HG02610 (cell line): ENCODE results near the gene GADL1.

Experiments used
- ATAC-seq: cut with Tn5 transposase; IDR thresholded peaks from one replicate; pipeline ENCODE4 v1.9.1; 2021; ENCODE audit warnings: mild to moderate bottlenecking, moderate library complexity; ENCODE audit not compliant: unreplicated experiment

The GADL1 gene

DNA sequence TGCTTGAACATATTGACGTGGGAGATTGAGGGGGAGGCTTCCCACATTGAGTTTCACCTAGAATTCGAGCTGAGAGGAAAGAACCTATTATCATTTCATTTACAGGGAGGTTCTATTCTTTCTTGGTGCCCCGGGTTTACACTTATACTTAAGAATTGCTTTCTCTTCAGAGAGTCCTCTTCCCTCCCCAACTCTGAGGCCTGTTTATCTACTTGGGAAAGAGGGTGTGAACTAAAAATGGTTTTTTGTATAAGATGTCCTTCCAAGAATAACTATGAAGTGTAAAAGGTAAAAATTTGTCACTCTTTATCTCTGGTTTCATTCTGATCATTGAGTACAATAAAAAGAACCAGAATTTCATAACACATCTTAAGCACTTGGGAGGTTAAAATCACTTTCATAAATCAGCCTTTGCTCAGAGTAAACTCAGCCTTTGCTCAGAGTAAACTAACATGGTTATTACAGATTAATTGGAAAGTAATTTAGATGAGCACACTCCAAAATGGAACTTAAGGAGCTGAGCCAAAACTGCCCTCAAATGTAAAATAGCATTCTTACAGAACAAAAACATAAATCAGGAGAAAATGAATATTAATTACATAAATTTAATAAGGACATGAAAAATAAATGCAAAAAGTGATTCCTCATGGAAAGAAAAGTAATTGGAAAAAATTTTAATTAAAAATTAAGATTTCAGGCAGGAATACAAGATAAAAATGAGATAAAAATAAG, 75.2 kb downstream of the GADL1 start:
- no peak for ATAC-seq

- no peak for ATAC-seq
These were observed 80.7 kb downstream of the GADL1 start for GRCh38 chr3:30813734-30814133.

DNA sequence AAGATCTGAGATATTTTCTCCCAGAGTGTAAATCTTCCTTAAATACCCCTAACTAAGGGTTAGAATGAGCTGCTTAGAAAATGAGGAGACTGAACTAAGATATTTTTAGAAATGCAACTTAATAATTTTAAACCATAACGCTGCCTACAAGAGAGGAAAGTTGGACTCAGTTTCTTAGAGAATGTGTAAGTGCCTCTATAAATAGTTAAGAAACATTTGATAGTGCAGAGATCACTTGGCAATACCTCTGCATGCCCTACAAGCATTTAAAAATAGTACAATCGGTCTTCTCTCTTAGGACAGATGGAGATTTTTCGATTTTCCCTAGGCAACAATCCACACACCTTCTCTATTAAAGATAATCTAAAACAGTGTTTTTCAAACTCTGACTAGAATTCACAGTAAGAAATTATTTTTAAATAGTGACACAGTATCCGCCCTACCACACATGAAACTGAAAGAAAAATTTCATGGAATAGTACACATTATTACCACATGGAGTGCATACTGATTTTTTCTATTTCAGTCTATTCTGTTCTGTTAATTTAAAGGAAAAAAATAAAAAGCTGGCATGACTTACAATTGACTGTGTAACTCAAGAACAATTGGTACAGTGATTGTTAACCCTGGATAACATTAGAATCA, 83.2 kb downstream of the GADL1 start:
- ATAC-seq, result no peak

GRCh38 chr3:30810625-30811024, 83.8 kb downstream of the GADL1 start:
- no peak for ATAC-seq

DNA sequence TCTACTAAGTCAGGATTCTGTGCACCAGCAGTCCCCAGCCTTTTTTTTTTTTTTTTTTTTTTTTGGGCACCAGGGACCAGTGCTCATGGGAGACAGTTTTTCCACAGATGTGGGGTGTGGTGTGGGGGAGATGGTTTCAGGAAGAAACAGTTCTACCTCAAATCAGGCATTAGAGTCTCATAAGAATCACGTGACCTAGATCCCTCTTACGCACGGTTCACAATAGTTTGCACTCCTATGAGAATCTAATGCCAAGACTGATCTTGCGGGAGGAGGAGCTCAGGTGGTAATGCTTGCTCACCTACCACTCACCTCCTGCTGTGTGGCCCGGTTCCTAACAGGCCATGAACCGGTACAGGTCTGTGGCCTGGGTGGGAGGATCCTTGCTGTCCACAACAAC, 88.8 kb downstream of the GADL1 start:
- ATAC-seq, result no peak

- no peak for ATAC-seq
These were observed 89.5 kb downstream of the GADL1 start for GRCh38 chr3:30804984-30805383.

- no peak for ATAC-seq
These were observed 99.3 kb downstream of the GADL1 start for GRCh38 chr3:30795176-30795575.

GRCh38 chr3:30793740-30794139, 100.7 kb downstream of the GADL1 start:
- ATAC-seq, result no peak

DNA sequence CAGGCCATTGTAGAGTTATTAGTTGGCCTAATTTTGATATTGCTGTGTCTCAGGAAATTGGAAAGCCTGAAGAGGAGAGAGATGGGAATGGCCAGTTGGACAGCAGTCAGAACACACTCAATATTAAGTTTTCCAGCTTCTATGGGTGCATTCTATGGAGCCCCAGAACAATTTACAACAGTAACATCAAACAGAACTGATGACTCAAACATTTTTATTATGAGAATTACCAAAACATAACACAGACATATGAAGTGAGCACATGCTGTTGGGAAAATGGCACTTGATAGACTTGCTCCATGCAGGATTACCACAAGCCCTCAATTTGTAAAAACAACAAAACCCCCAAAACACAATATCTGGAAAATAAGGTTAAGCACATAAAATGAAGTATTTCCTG, 104.3 kb downstream of the GADL1 start:
- ATAC-seq, result no peak

DNA sequence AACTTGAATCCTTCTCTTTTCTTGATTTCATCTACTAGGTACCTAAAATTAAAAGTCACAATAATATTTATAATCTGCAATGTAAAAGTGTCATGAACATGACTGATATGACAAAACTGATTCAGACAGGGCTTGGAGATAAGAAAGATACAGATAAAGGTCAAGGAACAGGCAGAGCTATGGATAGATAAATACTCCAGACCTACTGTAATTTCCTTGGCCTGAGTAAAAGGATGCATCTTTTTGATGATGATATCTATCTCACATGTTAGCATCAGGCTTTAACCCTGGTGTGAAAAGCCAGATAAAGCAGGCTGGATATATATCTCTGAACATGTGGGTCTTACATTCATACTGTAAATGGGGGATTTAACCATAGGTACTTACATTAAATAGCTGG, 108.1 kb downstream of the GADL1 start:
- no peak for ATAC-seq

DNA sequence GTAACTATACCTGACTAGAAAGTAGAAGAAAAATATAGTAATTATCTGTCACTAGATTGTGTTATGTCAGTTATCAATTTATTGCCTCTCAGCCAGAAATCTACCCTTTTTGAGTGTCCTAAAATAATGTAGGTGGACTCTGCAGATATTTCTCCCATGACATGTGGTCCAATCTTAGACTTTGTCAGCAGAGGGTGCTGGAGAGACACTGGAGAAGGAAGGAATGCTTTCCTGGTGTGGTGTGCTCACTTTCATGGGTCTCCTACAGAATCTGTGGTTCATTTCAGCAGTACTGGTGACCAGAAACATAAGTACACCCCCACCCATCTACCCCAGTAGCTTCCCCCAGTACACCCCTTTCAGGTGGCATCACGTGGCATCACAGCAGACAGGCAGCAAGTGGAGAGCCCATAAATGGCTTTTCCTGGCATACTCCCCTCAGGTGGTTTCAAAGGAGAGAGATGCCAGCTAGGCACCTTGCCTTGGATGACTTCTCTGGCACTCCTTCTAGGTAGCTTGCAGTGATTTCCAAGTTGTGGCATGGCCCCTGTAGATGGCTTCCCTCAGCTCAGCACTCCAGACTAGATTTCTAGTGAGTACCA, 114.7 kb downstream of the GADL1 start:
- no peak for ATAC-seq

DNA sequence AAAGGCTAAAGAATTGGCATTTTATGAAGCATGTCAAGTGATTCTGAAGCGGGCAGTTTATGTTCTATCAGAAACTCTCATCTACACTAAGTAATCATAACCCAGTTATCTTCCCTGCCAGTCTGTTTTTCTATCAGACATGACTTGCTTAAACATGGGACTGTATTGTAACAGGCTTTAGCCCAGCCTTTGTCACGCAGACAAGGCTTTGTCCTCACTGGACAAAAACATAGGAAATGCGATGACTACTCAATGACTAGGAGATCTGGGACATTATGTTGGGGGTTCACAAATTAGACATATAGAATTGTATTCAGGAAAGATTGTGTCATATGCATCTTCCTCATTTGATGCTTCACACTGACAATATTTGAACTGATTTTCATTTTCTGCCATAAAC, 115.5 kb downstream of the GADL1 start:
- no peak for ATAC-seq

DNA sequence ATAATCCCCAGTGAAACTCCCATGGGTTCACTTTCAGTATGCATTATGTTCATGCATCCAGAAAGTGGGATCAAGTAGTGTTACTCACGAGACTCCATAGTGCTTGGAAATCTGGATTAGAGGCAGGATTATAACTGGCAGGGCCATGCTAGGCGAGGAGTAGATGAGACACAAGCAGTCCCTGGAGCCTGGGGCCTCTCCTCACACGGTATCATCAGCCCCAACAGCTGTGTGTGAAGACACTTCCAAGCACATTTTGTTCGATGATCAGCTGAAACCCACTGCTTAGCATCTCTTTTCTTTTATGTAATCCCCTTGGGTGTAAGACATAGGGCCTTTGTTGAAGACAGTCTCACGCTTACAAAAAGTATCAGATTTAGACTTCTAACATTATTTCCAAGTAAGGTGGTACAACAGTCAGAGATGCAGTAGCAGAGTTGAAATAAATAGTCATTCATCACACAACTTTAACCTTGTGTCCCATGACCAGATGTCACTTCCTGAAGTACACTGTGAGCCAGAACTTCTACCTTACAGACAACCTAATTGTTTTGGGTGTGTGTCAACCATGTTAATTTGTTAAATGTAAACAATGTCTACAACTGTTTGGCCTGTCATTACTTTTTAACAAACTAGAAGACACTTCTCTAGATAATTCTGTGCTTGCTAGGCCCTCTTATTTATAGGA, 116.9 kb downstream of the GADL1 start:
- ATAC-seq, result no peak

GRCh38 chr3:30776186-30776815, 118.2 kb downstream of the GADL1 start:
- no peak for ATAC-seq

GRCh38 chr3:30775040-30775439, 119.4 kb downstream of the GADL1 start:
- ATAC-seq, result no peak

DNA sequence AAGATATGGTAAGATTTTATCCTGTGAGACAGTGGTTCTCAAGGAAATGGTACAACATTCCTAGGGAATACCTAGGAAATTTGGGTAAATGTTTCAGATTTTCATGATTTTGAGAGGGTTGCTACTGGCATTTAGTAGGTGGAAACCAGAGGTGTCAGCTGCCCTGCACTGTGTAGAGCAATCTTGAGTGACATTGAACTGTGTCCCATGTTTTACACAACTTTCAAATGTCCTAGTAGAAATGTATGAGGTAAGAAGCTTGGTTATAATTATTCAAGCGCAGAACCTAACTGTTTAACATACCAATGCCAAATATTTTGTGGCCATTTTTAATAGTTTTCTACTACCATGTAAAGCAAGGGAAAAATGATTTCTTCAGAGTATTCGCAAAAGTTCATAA, 120.4 kb downstream of the GADL1 start:
- ATAC-seq, result no peak

DNA sequence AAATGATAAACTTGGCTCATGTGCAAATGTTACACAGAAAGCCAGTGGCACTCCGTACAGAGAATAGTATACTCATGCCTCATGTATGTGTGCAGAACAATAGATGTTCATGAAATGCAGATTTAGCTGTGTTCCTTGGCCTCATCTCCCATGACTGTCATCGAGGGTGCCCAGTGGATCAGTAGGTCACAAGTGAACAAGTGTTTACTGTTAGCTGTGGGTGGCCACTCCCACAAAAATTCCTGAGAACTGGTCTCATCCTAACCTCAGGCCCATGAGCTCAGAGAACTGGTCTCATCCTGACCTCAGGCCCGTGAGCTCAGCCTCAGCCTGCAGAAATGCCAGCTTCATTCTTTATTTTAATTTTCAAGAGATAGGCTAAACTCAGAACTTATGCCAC, 124.1 kb downstream of the GADL1 start:
- no peak for ATAC-seq

- ATAC-seq, result peak; percentile 46
These were observed 125.5 kb downstream of the GADL1 start for GRCh38 chr3:30768703-30769550.

DNA sequence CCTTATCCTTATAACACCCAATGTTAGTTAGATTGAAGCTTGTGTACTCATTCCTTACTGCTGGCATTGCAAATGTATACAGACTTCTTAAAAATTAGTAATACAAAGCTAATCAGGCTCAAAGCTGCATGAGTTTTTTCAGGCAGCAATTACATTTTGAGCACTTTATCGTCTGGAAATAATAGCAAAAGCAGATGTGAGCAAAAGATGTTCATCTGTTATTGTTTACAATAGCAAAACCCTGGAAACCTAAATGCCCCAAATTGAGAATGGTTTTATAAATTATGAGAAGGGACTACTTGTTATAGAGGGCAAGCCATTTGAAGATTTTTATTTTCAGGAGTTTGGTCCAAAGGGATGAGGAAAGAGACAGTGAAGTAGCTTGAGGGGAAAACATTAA, 126.4 kb downstream of the GADL1 start:
- ATAC-seq, result no peak

DNA sequence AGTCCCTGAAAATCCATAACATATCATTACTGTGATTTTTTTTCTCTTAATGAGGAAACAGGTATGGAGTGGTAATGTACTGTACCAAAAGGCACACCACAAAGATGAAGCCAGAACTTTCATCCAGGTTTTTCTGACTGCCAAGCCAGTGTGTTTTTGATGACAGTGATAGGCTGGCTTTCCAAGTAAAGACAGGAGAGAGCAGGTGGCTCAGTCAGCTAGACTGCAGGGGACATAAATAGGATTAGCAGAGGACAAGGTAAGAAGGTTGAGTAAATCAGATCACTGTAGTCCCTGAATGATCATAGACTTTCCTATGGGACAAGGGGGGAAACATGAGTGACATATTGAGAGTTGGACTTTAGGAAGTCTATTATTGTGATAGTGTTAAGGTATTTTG, 127.9 kb downstream of the GADL1 start:
- no peak for ATAC-seq
